WTC11 (cell line): ENCODE data around the gene FOXS1.

Experiments
- CREB1 ChIP-seq: sonication (generic); formaldehyde crosslinking; IDR thresholded peaks from 2 replicates; pipeline ENCODE4 v1.8.0; 2023; ENCODE audit warnings: mild to moderate bottlenecking, missing genetic modification reagents
- NFE2L1 ChIP-seq: sonication (generic); formaldehyde crosslinking; IDR thresholded peaks from 2 replicates; pipeline ENCODE4 v1.8.1; 2023; ENCODE audit warnings: missing genetic modification reagents
- TF ChIP-seq, protein P1 (sequence below): sonication (generic); formaldehyde crosslinking; IDR thresholded peaks from 2 replicates; pipeline ENCODE4 v1.8.1; 2023; ENCODE audit warnings: mild to moderate bottlenecking, missing genetic modification reagents, moderate library complexity
- TF ChIP-seq, protein P2 (sequence below): sonication (generic); formaldehyde crosslinking; IDR thresholded peaks from 2 replicates; pipeline ENCODE4 v1.8.0; 2023; ENCODE audit warnings: missing genetic modification reagents
- TF ChIP-seq, protein P3 (sequence below): fragments of 200-600 bp; IDR thresholded peaks from 2 replicates; pipeline ENCODE4 v1.8.0; 2022; ENCODE audit warnings: antibody characterized with exemption
- TF ChIP-seq, protein P4 (sequence below): sonication (generic); formaldehyde crosslinking; IDR thresholded peaks from 2 replicates; pipeline ENCODE4 v1.8.1; 2022; ENCODE audit warnings: missing genetic modification reagents, borderline replicate concordance

DNA sequence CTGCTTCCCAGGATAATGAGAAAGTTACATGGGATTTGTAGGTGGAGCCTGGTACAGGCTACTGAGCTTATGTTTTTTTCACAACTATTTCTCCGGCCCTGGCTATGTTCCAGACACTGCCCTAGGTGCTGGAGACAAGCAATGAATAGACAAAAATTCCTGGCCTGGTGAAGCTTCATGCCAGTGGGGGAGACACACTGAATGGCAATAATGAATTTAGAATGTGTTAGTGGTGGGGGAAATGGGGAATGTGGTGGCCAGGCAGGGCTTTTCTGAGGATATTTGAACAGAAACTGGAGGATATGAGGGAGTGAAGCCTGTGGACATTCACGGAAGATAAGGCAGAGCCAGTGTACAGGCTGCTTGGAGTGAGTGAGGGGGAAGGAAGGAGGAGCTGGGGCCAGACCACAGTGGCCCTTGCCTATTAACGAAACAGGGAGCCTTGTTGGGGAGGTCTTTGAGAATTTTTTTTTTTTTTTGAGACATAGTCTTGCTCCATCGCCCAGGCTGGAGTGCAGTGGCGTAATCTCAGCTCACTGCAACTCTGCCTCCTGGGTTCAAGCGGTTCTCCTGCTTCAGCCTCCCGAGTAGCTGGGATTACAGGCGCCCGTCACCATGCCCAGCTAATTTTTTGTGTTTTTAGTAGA, 6.6 kb downstream of the FOXS1 start:
- TF ChIP-seq, protein P1, sequence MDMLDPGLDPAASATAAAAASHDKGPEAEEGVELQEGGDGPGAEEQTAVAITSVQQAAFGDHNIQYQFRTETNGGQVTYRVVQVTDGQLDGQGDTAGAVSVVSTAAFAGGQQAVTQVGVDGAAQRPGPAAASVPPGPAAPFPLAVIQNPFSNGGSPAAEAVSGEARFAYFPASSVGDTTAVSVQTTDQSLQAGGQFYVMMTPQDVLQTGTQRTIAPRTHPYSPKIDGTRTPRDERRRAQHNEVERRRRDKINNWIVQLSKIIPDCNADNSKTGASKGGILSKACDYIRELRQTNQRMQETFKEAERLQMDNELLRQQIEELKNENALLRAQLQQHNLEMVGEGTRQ (CRISPR knock-in tag): no peak
- TF ChIP-seq, protein P2, sequence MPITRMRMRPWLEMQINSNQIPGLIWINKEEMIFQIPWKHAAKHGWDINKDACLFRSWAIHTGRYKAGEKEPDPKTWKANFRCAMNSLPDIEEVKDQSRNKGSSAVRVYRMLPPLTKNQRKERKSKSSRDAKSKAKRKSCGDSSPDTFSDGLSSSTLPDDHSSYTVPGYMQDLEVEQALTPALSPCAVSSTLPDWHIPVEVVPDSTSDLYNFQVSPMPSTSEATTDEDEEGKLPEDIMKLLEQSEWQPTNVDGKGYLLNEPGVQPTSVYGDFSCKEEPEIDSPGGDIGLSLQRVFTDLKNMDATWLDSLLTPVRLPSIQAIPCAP: no peak
- TF ChIP-seq, protein P3, sequence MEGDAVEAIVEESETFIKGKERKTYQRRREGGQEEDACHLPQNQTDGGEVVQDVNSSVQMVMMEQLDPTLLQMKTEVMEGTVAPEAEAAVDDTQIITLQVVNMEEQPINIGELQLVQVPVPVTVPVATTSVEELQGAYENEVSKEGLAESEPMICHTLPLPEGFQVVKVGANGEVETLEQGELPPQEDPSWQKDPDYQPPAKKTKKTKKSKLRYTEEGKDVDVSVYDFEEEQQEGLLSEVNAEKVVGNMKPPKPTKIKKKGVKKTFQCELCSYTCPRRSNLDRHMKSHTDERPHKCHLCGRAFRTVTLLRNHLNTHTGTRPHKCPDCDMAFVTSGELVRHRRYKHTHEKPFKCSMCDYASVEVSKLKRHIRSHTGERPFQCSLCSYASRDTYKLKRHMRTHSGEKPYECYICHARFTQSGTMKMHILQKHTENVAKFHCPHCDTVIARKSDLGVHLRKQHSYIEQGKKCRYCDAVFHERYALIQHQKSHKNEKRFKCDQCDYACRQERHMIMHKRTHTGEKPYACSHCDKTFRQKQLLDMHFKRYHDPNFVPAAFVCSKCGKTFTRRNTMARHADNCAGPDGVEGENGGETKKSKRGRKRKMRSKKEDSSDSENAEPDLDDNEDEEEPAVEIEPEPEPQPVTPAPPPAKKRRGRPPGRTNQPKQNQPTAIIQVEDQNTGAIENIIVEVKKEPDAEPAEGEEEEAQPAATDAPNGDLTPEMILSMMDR: no peak
- TF ChIP-seq NFE2L1 (CRISPR knock-in tag) (no peak), CREB1 (CRISPR knock-in tag) (no peak)
- TF ChIP-seq, protein P4, sequence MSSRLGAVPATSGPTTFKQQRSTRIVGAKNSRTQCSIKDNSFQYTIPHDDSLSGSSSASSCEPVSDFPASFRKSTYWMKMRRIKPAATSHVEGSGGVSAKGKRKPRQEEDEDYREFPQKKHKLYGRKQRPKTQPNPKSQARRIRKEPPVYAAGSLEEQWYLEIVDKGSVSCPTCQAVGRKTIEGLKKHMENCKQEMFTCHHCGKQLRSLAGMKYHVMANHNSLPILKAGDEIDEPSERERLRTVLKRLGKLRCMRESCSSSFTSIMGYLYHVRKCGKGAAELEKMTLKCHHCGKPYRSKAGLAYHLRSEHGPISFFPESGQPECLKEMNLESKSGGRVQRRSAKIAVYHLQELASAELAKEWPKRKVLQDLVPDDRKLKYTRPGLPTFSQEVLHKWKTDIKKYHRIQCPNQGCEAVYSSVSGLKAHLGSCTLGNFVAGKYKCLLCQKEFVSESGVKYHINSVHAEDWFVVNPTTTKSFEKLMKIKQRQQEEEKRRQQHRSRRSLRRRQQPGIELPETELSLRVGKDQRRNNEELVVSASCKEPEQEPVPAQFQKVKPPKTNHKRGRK: no peak
